Jurkat, Clone E6-1 (cell line): ENCODE results near the gene SAT2. TPM values are rescaled to one million over a fixed set of nuclear protein-coding genes. Genes with fewer than 3 reads are reported as not detected.
"Not testable (repeated sequence)": the region's sequence is repeated elsewhere in the genome, so short reads cannot be mapped to it uniquely, and the experiment has no call there.

ENCODE experiments used
- DNase-seq: peaks from one replicate; pipeline ENCODE4 v3.0.0-alpha.2; 2011; ENCODE audit warnings: low read depth, low spot score
- H3K4me3 ChIP-seq: 2 replicates; pipeline ENCODE4 v1.5.1; 2011; ENCODE audit warnings: mild to moderate bottlenecking, low read length, control low read depth, moderate library complexity
- polyA plus RNA-seq: library from polyadenylated mRNA; unstranded; fragments of >200 nt; gene quantifications from one replicate; pipeline ENCODE4 v1.2.1, GENCODE V29; 2012; ENCODE audit warnings: missing spikeins; ENCODE audit not compliant: insufficient read length, insufficient read depth

The SAT2 gene
- polyA plus RNA-seq = 27.2 TPM

DNA sequence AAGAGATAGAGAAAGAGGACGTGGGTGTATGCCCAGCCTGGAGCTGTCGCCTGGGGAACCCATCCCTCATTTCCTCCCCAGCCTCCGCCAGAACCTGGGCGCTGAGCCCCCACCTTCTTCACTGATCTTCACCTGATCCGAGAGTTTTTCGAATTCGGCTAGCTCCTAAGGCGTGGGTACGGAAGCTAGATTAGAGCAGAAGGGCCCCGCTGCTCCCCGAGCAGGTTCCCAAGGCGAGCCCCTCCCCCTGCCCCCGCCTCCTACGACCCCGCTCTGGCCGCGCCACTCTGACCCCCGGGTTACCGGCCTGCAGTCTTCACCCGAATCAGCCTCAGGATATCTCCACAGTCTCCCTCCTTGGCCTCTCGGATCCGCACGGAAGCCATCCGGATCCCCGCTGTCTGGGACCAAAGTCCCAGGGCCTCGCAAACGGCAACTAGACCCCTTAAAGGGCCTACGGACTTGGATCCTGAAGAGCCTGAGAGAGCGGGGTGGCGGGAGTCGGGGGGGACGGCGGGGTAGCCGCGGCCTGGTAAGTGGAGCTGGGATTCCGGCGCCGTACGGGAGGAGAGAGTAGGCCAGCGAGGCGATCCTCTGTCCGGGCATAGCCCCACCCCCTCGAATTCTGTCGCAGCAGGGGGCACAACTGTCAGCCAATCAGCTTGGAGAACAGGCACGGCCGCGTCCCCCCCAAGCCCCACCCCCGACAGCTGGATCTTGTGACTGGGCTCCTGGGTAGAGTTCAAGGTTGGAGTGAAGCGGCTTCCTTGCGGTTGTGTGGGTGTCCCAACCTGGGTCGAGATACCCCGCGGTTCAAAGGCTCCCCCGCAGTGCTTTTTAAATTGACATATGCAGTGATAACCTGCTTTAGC, at the start of gene SAT2:
SAT2 (minus strand) TSS at position 572 of the 872 bp plus-strand sequence; CDS start at position 386, 186 bp downstream.
- peak; percentile 86 for DNase-seq

DNA sequence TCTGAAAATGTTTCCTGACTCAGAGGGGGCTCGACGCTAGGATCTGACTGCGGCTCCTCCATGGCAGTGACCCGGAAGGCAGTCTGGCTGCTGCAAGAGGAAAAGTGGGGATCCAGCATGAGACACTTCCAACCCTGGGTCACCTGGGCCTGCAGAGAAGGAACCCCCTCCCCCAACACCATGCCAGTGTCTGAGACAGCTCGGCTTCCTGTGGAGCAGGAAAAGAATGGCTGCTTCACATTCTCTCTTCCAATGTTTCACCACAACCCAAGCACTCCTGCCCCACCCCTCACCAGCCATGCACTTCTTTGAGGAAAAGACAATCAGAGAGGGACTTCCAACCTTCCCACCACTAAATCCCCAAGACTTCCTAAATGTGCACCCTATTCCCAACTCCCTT, 48.9 kb upstream of the SAT2 start:
- no peak for DNase-seq
- H3K4me3 ChIP-seq = no peak overlapping the region

More for the DNA sequence above, at the start of gene SAT2:
- peak within 1 kb of the TSS; percentile 63 for H3K4me3 ChIP-seq

DNA sequence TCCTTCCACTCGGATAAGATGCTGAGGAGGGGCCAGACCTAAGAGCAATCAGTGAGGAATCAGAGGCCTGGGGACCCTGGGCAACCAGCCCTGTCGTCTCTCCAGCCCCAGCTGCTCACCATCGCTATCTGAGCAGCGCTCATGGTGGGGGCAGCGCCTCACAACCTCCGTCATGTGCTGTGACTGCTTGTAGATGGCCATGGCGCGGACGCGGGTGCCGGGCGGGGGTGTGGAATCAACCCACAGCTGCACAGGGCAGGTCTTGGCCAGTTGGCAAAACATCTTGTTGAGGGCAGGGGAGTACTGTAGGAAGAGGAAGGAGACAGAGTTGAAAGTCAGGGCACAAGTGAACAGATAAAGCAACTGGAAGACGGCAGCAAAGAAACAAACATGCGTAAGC, 47.3 kb upstream of the SAT2 start:
- no peak overlapping the region for H3K4me3 ChIP-seq
- DNase-seq = no peak

DNA sequence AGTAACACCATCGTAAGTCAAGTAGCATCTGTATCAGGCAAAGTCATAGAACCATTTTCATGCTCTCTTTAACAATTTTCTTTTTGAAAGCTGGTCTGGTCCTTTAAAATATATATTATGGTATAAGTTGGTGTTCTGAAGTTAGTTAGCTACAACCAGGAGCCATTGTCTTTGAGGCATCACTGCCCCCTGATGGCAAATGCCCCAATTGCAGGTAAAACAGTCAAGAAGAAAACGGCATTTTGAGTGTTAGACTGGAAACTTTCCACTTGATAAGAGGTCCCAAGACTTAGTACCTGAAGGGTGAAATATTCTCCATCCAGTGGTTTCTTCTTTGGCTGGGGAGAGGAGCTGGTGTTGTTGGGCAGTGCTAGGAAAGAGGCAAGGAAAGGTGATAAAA, 45.6 kb upstream of the SAT2 start:
- no peak overlapping the region for H3K4me3 ChIP-seq
- DNase-seq = no peak

DNA sequence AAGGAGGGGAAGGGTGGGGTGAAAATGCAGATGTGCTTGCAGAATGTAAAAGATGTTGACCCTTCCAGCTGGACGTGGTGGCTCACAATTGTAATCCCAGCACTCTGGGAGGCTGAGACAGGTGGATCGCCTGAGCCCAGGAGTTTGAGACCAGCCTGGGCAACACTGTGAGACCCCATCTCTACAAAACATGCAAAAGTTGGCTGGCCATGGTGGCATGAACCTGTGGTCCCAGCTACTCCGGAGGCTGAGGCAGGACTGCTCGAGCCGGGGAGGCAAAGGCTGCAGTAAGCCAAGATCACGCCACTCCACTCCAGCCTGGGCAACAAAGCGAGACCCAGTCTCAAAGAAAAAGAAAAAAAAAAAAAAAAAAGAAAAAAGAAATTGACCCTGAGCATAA, 40.9 kb upstream of the SAT2 start:
- H3K4me3 ChIP-seq = no peak overlapping the region
- no peak for DNase-seq

DNA sequence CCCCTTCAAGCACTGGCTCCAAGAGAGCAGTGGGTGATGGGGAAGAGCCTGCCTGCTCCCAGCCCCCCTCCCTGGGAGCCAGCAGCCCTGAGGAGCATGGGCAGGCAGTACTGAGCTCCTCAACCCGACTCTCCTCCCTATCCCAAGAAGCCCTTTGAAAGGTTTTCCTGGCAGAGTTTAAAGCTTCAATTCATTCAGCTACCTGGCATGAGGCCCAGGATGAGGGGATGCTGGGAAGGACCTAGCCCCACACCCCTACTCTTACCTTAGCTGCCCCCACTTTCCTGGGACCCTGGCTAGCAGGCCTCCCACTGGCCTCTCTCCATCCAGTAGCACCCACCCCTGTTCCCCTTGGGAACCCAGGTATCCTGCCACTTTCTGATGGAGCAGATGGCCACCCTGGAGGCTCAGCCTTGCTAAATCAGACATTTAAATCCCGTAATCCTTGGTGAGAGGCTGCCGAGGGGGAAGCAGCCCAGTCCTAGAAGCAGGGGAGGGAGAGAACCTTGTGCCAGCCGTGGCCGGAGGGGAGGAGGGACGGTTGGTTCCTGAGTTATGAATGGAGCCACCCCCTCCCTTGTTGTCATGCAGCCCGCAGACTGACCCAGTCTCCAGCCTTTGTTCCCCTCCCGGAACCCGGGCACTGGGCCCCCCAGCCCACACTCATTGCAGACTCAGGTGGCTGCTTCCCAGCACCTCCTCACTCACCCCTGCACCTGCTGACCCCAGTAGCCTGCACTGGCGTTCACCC, 40.2 kb upstream of the SAT2 start:
- no peak overlapping the region for H3K4me3 ChIP-seq
- no peak for DNase-seq

DNA sequence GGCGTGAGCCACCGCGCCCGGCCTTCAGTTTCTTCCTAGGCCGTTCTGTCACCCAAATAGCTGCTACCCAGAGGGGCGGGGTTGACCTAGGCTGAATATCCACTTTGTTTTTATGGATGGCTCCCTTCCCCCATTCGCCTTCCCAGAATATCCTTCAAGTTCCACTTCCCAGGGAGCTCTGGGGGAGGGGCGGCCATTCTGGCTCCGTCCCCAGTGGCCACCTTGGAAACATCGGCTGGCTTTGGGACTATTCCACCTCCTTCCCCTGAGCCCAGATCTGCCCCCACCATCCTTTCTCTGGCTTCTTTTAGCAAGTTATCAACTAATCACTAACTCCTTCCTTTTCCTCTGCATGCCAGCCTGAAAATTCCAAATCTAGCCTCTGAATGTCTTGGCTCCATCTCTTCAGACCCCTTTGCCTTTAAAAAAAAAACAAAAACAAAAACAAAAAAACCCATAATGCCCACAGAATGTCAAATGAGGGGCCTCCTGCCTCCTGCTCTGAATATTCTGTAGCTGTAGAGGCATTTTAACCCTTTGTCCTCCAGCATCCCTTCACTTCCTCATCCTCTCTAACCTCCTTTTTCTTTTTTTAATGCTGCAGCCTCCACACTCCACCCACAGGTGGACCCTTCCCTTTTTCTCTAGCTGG, 29.5 kb upstream of the SAT2 start:
- H3K4me3 ChIP-seq = no peak overlapping the region
- DNase-seq = no peak

DNA sequence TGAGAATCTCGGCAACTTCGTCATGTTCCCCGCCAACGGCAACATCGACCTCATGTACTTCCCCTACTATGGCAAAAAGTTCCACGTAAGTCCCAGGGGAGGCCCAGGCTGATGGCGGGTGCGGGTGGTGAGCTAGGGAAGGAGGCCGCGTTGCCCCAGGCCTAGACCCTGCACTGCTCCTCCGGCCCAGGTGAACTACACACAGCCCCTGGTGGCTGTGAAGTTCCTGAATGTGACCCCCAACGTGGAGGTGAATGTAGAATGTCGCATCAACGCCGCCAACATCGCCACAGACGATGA, 27.9 kb upstream of the SAT2 start:
- H3K4me3 ChIP-seq = no peak overlapping the region
- no peak for DNase-seq

DNA sequence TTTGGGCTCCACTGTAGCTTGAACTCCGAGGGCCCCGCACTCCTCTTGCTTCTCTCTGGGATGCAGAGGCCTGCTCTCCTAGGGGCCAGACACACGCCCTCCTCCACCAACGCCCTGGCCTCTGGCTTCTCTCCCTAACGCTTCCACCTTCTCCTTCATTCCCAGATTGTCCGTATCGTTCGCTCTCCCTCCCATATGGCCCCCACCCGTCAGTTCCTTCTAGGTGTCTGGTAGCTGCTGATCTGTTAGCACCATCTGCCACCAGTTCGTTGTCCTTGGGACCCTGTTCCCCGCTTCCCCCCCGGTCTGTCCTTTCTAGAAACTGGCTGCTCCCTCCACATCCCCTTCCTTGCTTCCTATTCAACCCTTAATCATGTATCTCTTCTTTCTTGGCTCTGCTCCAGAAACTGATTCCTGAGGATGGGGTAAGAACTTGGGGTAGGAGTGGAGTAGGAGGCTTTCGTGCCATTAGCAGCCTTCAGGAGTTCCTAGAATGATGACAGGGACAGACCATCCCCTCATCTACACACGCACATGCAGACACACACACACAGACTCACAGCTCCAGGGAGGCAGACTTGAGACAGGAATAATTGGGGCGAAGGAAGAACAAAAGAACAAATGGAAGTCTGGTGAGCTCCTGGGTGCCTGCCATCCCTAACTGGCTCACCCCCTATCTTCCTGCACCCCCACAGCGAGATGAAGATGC, 27.4 kb upstream of the SAT2 start:
- no peak overlapping the region for H3K4me3 ChIP-seq
- no peak for DNase-seq

DNA sequence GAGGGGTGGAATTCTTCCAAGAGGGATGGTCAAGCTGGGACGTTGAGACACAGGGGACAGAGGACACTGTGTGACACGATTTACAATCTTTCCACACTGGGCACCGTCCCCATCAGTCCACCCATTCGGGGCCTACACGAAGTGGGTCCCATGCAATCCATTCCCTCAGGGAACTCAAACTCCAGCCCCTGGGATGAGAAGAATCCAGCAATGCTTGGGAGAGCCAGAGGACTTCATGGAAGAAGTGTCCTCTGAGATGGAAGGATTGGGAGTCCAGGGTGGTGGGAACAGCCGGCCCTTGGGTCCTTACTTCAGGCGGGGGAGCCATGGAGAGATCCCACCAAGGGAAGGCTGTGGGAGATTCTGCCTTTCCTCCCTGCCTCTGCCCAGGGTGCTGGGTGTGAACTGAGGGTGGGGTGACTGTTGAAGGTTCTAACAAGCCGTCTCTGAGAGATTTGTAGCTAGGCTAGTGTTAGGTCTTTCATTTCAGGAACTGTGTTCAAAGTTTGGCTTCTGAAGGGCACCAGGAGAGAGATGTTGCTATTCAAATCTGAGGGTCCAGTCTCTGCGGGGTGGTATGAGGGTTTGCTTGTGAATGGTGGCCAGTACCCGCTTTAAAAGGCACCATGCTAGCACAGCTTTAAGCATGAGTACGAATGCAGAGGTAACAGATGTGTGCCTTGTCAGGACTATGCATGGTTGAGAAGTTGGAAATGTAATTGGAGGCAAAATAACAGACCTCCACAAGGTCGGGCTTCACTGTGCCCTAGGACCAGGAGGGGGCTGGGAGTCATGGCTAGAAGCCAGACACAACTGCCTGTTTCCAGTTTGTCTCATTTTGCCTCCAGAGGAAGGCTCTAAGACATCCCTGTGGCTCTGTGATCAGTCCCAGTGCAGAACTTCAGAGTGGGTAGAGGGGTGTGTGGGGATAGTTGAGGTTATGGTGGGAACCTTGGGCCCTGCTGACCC, 25.1 kb upstream of the SAT2 start:
- no peak overlapping the region for H3K4me3 ChIP-seq
- DNase-seq = no peak

DNA sequence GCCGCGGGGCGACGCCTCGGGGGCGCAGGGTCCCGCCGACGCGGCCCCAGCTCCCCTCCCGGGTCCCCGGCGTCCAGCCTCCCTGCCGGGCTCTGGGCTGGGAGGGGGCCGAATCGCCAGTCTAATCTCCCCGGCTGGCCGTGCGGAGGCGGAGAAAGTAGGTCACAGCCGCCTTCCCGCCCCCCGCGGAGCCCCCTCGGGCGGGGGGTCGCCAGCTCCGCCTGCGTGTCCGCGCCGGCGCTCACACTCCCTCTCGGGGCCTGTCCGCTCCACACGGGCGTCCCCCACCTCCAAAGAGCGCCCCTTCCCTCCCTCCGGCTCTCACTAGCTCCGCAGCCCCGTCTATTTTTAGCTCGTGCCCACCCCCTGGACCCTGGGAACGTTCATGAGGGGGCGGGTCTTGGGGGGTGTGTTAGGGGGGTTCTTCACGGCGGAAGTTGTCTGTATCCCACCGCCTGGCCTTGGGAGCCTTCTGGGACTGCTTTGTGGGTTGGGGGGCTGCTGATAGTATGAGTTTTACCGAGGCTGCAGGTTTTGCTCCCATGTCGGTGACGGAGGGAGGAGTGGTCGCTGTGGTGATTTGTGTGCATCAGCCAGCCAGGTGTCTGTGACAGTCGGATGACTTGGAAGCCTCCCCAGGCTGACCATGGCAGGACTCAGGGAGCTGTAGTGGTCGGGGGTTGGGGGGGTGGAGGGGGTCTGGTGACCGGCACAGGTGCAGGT, 24.2 kb upstream of the SAT2 start:
- H3K4me3 ChIP-seq = no peak overlapping the region
- DNase-seq = no peak

DNA sequence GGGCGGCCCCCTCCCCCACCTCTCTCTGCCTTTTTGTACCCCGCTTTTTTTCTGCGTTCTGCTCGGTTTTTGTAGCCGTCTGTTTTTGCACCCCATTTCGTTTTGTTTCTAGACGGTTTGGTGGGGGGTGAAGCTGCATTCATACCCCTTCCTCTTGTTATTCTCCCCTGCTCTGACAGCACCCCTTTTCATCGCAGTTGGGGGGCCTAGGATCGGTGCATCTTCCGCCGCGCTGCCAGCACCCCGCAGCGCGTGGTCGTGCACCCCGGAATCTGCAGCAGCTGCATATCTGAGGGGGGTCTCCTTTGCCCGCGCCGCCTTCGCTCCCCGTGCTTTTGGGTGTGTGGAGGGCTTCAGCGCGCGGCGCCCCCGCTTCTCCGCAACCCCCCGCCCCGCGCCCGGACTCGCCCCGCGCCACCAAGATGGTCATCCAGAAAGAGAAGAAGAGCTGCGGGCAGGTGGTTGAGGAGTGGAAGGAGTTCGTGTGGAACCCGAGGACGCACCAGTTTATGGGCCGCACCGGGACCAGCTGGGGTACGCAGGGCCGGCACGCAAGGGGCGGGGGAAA, 23.6 kb upstream of the SAT2 start:
- H3K4me3 ChIP-seq = peak overlapping the region; percentile 22; the same call in 1 of the 2 replicates
- DNase-seq = no peak

DNA sequence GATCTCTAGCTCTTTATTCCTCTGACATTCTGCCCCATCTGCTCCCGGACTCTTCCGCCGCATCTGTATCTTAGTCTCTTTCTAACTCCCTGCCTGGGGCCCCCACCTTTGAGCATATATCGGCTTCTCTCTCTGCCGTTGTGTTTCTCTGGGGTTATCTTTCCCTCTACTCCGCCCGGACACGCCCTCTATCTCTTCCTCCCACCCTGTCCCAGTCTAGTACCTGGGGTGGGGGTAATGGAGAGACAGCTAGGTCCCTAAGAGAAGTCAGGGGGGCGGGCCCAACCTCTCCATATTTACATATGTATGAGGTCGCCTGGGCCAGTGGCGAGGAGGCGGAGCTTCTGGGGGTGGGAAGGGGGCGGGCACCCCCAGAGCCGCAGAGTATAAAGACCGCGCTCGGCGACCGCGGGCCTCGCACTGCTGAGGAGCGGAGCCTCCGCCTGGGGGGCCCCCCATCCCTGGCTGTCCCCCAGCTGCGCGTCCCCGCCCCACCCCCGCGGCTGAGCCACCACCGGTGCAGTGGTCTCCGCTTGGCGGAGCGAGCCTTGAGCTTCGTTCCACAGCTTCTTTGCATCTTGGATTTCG, 23.0 kb upstream of the SAT2 start, which contains the start of gene ATP1B2:
ATP1B2 (plus strand) TSS at position 418 of the 588 bp plus-strand sequence. CDS start 593 bp downstream, outside the sequence.
- DNase-seq = peak; percentile 66

DNA sequence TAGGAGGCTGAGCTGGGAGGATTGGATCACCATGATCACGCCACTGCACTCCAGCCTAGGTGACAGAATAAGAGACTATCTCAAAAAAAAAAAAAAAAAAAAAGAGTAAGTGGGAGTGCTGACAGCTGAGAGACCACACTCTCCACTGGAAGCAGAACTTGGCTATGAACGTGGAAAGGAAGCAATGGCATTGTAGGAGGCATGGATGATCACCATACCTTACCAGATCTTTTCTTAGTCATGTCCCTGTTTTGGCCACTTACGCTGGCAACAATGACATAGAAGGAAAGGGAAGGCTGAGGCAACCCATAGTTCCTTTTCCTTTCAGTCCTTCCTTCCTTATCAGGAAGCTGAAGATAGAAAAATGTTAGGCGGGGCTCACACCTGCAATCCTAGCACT, 19.4 kb upstream of the SAT2 start:
- DNase-seq = no peak
- H3K4me3 ChIP-seq = no peak overlapping the region

More for the DNA sequence above, 23.0 kb upstream of the SAT2 start, which contains the start of gene ATP1B2:
- H3K4me3 ChIP-seq = peak within 1 kb of the TSS; percentile 22; the same call in 1 of the 2 replicates

DNA sequence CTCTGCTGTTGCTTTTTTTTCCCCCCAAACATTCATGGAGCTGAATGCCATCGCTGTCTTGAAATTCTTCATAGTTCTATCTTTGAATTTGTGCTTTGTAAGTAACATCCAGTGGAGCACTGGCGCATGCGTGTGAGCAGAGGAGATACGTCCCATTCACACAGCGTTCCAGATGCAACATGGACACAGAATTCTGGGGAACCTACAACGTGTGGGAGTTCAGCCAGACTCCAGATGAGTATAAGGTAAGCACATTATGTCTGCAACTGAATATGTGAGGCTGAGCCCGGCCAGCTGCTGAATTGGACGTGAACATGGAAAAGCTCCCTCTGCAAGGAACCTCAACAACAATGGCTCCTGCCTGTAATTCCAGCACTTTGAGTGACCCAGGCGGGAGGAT, 18.8 kb upstream of the SAT2 start:
- DNase-seq = no peak
- no peak overlapping the region for H3K4me3 ChIP-seq

DNA sequence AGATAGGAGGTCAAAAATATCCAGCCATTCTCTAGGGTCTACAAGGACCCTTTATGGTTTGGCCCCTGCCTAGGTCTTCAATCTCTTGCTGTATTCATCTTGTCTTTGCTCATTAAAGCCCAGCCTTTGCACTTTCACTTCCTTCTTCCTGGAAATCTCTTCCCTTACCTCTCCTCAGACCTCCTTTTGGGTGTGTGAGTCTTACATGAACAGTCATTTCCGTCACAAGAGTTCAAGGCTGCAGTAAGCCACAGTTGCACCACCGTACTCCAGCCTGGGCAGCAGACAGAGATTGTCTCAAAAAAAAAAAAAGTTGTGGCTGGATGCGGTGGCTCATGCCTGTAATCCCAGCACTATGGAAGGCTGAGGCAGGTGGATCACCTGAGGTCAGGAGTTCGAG, 17.2 kb upstream of the SAT2 start:
- no peak overlapping the region for H3K4me3 ChIP-seq
- no peak for DNase-seq

DNA sequence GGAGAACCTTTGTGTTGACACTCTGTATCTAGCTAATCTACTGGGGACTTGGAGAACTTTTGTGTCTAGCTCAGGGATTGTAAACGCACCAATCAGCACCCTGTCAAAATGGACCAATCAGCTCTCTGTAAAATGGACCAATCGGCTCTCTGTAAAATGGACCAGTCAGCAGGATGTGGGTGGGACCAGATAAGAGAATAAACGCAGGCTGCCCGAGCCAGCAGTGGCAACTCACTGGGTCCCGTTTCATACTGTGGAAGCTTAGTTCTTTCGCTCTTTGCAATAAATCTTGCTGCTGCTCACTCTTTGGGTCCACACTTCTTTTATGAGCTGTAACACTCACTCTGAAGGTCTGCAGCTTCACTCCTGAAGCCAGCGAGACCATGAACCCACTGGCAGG, 14.0 kb upstream of the SAT2 start:
- DNase-seq, H3K4me3 ChIP-seq: not testable (repeated sequence)
